ENCODE data around the gene GASK1B.

The GASK1B gene

DNA sequence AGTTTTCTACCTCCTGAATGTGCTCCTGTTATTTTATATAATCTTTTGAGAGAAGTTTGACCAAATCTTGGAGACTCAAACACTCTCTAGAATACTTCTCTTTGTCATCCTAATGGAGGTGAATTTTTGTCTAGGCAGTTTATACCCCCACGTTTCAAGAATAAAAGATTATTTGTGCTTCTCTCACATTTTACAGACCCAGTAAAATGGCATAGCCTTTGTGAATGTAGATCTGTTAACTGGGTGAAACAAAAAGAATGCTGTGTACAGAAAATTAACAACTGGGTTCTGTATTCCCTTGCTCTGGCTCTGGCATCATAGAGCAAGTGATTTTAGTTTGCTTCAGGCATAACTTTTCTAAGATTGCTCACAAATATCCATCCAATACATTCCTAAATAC lies 26.1 kb downstream of the GASK1B start:
- no peak for DNase-seq (ENCODE audit: low spot score)

DNA sequence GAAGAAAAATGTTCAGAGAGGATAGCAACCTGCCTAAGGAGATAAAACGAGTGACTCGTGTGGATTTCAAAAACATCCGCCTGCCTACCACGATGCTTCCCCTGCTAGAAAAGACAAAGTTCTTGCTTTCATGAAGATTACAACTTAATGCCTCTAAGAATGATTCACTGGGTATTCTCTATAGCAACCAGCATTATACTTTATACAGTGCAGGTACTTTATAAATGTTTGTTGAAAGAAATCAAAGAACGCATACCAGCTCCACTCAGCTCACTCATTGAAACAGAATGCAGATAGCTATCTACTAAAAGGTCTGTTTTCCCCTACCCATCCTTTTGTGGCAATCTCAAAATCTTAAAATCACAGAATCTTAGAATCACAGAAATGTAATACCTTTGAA lies 33.7 kb downstream of the GASK1B start:
- DNase-seq (ENCODE audit: low spot score), result no peak

GRCh38 chr4:158134222-158134621 lies 38.6 kb downstream of the GASK1B start:
- DNase-seq (ENCODE audit: low spot score), result no peak

- no peak for DNase-seq (ENCODE audit: low spot score)
Measured at GRCh38 chr4:158133551-158133950, 39.3 kb downstream of the GASK1B start.

- no peak for DNase-seq (ENCODE audit: low spot score)
Measured at GRCh38 chr4:158131027-158131426, 41.8 kb downstream of the GASK1B start.

- no peak for DNase-seq (ENCODE audit: low spot score)
Measured at GRCh38 chr4:158130204-158130603, 42.6 kb downstream of the GASK1B start.

- no peak for DNase-seq (ENCODE audit: low spot score)
Measured at GRCh38 chr4:158129694-158130093, 43.1 kb downstream of the GASK1B start.

- DNase-seq (ENCODE audit: low spot score), result no peak
Measured at GRCh38 chr4:158128540-158128939, 44.3 kb downstream of the GASK1B start.

GRCh38 chr4:158125310-158125709 lies 47.5 kb downstream of the GASK1B start:
- DNase-seq (ENCODE audit: low spot score), result no peak
